Kidney glomerular epithelial cell (primary cell): Measurements from ENCODE around the gene EPAS1.
"Not testable (repeated sequence)": the region's sequence is repeated elsewhere in the genome, so short reads cannot be mapped to it uniquely, and the experiment has no call there.

Experiments
- DNase-seq: peaks from one replicate; lab custom pipeline; 2025; lab: John Stamatoyannopoulos, UW

Gene EPAS1

DNA sequence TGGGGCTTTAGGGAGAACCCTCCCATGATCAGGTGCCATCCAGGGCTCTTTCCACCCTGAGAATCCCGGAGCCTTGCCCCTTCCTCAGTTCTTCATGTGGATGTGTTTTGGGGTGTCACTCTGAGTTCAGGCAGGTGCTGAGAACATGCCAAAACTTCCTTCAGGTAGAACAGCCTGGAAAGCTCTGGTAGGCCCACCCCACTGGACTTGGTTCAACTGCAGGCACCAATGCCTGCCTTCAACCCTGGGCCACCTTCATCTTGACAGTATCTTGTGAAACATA is 85.8 kb downstream of the EPAS1 start:
- DNase-seq: no peak

DNA sequence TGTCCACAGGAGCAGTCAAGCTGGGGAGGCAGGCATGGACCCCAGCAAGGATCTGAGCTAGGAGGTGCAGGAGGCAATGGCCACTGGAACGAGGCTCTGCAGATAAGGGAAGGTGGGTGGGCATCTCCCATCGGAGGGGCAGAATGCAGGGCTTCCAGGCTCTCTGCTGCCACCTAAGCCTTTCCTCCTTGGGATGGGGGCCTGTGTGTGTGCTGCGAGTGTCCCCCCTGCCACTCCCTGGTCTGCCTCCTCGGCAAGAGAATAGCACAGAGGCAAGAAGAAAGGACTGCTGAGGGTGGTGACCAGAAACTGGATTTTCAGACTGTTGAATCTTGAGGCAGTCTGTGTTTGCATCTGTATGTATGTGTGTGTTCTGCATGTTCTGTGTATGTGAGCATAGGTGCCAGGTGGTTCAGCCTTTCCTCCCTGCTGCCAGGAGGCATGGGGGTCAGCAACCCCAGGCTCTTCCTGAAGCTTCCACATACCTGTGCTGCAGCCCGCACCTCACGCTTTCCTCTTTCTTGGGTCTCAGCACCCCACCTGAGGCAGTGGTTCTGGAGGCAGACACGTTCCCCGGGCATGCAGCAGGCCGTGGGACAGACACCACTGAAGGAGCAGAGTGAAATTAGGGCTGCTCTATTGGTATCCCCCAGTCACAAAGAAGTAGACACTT is 86.7 kb downstream of the EPAS1 start:
- no peak for DNase-seq

DNA sequence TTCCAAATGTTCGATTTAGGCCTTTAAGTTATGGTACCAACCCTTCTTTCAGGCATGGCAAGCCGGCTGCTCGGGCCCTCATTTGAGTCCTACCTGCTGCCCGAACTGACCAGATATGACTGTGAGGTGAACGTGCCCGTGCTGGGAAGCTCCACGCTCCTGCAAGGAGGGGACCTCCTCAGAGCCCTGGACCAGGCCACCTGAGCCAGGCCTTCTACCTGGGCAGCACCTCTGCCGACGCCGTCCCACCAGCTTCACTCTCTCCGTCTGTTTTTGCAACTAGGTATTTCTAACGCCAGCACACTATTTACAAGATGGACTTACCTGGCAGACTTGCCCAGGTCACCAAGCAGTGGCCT is 87.2 kb downstream of the EPAS1 start:
- DNase-seq: no peak

DNA sequence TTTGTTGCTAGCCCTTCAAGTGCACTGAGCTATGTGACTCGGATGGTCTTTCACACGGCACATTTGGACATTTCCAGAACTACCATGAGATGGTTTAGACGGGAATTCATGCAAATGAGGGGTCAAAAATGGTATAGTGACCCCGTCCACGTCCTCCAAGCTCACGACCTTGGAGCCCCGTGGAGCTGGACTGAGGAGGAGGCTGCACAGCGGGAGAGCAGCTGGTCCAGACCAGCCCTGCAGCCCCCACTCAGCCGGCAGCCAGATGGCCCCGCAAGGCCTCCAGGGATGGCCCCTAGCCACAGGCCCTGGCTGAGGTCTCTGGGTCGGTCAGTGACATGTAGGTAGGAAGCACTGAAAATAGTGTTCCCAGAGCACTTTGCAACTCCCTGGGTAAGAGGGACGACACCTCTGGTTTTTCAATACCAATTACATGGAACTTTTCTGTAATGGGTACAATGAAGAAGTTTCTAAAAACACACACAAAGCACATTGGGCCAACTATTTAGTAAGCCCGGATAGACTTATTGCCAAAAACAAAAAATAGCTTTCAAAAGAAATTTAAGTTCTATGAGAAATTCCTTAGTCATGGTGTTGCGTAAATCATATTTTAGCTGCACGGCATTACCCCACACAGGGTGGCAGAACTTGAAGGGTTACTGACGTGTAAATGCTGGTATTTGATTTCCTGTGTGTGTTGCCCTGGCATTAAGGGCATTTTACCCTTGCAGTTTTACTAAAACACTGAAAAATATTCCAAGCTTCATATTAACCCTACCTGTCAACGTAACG is 88.8 kb downstream of the EPAS1 start:
- no peak for DNase-seq

DNA sequence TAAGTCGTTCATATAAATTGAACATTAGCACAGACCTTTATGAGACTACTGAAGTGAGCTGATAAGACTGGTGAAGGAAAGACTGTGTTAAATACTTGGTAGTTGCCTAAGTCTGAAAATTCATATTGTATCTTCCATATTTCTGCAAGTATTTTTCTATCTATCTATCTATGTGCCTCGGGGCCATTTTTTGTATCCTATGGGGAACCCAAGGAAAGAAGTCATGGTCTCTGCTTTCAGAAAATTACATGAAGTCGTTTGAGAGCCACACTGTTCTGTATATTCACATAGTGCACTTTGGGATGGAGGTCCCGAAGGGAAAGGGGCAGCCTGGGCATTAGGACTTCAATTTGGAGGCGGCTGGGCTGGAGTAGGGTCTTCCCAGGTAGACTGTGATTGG is 89.6 kb downstream of the EPAS1 start:
- DNase-seq: no peak

DNA sequence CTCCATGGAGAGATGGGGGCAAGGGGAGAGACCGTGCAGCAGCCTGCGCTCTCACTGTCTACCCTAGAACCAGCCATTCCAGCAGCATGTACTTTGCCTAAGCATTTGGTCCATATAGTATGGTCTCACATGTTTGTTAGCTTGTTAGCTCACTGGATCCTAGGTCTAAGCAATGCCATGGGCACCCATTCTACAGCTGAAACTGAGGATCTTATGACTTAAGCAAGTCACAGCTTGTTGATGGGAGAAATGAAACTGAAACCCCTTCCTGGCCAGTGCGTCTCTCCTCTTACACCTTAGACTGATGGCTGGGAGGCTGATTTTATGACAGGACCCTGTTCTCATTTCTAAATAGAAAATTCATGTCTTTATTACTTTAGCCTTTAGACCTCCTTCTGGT is 90.1 kb downstream of the EPAS1 start:
- no peak for DNase-seq

DNA sequence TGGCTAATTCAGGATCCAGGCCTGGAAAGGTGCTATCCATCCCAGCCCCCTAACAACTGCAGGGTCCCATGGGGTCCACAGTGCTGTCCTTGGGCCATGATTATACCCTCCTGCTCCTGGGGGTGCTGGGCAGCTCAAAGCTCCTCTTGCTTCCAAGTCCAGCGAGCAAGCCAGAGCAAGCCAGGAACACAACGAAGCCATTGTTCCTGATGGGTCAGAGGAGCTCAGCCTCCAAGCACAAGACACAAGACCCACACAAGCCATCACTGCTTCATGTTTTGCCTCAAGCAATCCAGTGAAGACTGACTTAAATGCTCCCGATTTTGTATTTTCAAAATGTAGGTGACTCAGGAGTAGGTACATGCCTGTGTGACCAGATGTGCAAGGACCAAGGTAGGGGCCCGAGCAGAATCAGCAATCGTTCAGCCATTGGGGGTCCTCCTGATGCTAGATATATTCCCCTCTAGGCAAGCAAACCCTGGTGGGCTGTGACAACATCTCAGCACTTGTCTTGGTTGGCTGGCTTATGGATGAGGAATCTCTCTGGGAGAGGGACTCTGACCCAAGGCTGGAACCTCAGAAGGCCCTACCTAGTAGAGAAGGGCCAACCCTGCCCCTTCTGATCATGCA is 90.8 kb downstream of the EPAS1 start:
- DNase-seq: no peak

DNA sequence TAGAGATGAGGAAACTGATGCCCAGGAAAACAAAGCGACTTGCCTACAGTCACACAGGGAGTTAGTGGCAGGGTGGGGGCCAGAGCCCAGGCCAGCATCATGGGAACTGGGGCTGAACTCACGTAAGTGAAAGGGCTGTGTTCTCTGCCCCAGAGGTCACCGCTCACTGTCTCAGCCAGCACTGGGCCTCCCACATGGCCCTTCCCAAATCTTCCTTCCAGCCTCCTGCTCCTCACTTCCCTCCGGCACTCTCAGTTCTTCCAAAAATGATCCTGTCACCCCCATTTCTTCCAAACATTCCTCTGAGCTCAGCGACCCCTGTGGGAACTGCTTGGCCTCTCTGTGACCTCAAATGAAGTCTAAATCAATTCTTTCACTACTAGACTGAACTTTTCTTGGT is 91.7 kb downstream of the EPAS1 start:
- DNase-seq: no peak

DNA sequence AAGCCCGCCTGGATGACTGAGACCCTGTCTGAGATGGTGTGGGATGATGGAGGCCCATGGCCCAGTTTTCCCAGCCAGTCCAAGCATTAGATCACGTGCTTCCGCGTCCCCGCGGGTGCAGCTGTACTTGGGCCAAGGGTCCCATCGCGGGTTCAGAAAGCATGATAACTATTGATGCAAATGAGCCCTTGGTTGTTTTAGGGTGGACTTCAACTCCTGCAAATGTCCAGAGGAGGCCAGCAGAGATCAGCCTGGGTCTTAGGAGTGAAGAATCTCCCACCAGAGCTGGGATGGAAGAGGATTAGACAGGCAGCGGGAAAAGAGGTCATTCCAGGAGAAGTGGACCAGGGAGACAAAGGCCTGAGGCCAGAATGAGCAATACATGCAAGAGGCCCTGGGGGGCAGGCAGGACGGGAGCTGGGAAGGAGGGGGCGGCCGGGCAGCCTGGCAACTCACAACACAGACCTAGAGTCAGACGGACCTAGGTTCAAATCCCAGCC is 92.3 kb downstream of the EPAS1 start:
- no peak for DNase-seq

DNA sequence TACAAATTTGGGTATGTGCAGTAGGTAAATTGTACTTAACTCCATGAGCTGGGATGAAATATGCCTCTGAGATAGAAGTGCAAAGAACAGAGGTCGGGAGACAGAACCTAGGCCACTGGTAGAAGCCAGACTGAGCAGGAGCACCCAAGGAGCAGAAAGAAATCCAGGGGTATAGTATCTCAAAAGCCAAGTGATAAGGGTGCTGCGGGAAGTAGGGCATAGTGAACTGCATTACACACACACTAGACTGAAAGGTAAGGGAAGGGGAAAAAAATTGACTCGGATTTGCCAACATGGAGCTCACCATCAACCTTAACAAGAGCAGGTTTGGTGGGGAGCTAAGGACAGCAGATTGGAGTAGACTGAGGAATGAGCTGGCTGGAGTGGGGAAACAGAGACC is 92.8 kb downstream of the EPAS1 start:
- DNase-seq: no peak

DNA sequence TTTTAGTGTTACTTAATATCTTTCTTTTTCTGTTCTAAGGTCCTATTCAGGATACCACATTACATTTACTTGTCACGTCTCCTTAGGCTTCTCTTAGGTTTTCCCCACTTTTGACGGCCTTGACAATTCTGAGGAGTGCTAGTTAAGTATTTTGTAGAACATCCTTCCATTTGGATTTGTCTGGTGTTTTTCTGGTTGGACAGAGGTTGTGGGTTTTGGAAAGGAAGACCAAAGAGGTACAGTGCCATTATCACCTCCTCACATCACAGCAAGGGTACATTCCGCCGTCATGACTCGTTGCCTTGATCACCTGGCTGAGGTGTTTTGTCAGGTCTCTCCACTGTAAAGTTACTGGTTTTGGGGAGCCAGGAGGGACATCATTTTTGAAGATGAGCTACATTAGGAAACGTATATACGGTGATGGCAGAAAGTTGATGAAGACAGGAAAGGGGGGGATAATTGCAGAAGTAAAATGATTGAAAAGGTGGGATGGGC is 93.7 kb downstream of the EPAS1 start:
- no peak for DNase-seq

DNA sequence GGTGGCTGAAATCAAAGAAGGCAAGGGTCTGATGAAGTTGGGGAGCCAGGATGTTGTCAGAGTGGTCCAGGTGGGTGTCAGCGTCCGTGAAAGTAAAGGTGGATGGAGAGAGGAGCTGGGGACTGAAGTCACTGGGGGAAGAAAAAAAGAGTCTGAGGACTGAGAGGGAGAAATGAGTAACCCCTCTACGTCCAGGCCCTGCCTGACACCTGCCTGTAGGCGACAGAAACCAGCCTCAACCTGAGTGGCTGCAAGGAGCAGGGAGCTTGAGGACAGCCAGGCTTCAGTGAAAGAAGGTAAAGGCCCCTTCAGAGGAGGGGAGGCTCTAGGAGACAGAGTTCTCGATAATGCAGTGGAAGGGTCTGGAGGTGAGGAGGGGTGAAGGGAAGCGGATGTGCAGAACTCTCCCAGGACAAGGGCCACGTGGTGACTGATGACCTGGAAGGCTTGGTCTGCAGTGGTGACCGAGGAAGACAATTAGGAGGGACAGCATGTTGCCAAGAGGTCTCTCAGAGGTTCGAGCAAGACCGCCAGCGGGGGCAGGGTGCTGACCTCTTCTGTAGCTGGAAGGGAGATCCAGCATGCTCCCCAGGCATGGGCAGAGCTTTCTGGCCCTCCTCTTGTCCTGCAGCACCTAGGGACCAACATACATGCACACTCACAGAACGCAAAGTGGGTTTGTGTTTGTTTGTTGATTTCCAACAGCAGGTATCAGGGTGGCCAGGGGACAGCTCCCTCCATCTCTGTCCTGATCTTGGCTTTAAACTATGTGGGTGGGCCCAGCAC is 95.5 kb downstream of the EPAS1 start:
- no peak for DNase-seq

DNA sequence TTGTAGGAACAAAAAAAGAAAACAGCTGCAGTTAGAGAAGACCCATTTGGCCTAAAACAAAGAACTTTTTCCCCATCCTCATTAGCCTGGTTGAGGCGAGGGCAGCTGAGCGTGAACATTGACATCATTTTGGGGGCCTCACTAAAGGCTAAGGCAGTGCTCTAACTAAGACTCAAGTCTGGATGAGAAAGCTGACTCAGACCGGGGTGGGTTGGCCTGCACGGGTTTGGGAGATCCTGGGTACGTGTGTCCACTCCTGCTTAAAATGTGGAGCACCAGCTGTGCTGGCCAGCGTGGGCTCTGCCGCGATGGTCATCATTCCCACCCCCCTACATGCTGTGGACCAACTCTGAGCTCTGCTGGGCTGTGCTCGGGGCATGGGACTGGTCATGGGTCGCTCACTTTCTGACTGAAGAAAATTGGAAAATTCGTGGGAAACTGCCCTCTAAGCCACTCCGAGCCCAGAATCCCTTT is 96.2 kb downstream of the EPAS1 start:
- DNase-seq: no peak

DNA sequence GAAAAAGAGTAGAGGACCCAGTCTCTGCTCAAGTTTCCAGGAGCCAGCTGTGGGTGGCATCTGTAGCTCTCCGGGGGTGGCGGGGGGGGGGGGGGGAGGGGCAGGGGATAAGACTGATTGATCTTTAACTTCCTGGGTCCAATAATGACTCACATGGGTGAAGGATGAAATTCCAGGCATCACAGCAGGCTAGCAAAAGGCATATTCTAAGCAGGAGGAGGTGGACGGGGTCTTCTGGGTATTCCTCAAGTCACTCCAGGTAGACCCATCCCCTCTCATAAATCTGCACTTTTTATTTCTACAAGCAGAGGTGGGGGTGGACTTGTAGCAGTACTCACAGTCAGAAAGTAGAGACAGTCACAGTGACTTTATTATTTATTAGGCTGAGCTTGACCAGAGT is 96.7 kb downstream of the EPAS1 start:
- DNase-seq: no peak

DNA sequence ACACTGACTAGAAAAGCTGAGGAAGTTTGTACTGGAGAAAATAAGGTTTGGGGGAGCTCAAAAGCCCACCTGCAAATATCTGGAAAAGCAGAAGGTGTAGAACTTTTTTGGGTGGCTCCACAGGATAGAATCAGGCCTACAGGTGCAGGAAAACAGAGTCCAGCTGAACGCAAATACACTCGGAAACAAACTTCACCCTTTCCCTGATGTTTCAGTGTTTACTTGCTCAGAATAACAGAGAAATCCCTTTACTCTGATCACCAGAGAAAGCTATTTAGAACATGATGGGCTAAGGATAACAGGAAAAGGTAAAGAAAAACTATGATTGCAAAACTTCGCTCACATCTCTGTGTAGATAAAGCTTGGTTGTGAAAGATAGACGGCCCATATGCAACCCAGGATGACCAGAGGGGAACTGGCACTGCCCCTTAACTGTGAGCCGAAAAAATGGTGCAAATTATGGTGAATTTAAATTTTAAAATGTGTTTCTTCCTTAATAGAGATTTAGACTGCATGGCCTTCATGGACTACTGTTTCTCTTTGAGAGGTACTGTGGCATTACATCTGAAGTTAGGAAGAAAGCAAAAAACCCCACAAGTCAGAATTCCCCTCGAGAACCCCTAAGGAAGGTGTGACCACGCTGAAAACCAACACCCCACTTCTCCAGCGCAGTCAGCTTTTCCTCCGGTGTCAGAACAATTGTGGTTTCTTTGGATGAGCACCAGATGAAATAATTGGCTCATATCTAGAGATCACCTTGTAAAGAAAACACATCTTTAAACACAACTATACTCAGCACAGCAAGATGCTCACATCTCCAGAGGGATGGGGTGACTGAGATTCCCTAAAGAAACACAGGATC is 97.7 kb downstream of the EPAS1 start:
- DNase-seq: no peak

DNA sequence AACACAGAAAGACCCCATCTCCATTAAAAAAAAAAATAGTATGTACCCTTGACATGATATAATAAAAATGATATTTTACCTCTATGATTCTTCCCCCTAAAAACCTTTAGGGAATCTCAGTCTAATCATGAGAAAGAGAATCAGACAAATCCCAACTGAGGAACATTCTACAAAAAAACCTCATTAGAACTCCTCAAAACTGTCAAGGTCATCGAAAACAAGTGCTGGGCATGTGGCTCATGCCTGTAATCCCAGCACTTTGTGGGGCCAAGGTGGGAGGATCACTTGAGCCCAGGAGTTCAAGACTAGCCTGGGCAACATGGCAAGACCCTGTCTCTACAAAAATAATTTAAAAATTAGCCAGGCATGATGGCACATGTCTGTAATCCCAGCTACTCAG is 98.5 kb downstream of the EPAS1 start:
- not testable (repeated sequence) for DNase-seq

DNA sequence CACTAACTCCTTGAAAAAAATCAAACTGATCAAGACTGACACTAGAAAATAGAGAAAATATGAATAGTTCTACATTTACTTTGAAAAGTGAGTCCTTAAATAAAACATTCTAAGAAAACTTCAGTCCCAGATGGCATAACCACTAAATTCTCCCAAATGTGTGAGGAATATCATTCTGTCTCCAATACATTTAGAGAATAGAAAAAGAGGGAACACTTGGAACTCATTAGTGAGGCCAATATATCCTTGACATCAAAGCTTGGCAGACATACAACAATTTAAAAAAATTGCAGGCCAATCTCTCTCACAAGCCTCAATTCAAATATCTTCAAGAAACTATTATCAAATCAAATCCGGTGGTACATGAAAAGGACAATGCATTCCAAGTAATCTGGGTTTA is 102.8 kb downstream of the EPAS1 start:
- no peak for DNase-seq

DNA sequence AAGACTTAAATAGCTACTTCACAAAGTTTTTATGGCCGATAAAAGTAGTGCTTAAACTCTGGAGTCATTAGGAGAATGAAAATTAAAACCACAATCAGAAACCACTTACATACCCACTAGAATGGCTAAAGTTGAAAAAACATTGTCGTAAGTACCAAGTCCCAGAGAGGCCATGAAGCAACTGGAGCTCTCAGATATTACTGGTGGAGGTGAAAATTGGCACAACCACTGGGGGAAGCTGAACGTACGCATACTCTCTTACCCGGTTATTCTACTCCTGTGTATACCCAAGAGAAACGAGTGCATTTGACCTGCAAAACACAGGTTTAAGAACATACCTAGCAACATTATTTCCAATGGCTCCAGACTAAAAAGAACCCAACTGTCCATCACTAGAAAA is 105.7 kb downstream of the EPAS1 start:
- no peak for DNase-seq

DNA sequence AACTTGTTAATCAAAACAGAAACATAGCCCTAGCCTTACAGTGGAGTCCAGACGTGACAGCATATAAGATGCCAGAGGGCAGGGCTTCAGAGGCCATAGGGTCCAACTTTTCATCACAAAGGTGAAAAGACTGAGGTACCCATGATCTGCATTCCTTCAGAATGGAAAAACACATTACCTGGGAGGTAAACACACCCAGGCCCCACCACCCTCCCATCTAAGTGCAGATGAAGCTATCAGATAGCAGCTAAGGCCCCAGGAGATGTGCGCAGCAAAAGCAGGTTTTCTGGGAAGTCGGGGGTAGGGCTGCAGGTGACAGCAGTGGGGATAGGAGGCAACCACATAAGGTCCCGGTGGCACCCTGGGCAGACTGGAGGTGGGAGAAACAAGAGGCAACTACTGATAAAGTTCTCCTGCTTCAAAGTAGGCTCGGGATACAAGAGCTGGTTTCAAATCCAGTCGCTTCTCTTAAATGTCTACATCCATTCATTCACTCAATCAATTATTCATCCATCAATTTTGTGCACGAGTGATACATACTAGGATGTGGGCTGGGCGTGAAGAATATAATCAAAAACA is 107.1 kb downstream of the EPAS1 start:
- no peak for DNase-seq

DNA sequence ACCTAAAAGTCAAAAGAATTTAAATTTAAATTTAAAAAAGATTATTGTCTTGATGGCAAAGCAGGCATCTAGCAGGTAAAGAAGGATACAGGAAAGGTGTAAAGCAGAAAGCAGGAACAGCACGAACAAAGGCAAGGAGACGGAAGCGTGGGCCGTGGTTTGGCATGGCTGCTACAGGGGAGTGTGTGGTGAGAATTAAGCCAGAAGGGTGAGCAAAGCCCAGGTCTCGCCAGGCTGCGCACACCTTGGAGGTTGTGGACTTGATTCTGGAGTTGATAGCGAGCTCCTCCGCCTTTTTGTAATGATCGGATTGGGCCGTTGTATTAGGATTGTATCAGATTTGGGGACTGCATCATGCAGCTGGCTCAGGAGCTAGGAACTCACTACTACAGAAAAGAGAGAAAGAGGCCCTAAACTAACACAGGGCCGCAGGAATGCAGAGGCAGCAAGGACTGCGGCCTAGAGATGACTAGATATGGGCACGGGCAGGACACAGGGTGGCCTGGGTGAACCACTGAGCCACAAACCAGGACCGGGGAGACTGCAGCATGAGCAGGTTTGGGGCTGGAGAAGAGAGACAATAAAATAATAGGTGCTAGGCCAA is 110.7 kb downstream of the EPAS1 start:
- no peak for DNase-seq

DNA sequence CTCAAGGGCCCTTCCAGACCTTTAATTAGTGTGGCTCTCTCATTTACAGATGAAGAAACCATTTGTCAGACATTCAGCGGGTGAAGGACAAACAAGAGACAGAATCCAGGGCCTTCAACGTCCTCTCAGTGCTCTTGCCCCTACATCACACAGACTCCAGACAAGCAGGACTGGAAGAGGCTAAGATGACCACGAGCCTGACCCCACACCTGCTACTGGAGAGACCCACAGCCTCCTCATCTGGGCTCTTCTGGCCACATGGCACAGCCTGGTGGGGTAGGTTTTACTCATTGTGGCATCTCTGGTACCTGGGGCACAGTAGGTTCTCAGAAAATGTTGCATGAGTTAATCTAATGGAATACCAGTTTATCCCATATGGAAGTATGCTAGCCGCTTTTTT is 112.5 kb downstream of the EPAS1 start:
- no peak for DNase-seq
